Measurements from ENCODE around the gene C5. TPM values are rescaled to one million over a fixed set of nuclear protein-coding genes. Genes with fewer than 3 reads are reported as not detected.

The C5 gene
- total RNA-seq, 1 donor from 2014 or later: 0.63 TPM

- TF ChIP-seq CTCF (IDR thresholded peaks at IDR 0.05; ENCODE audit: insufficient read depth, low read length, poor library complexity, severe bottlenecking): no peak
- H3K36me3 ChIP-seq (ENCODE audit: control insufficient read depth, insufficient read depth, low read length): no peaks in the 10 kb centered on the region
- no peak for DNase-seq (ENCODE audit: low read depth)
- no peak overlapping the region for H3K4me3 ChIP-seq (ENCODE audit: low read depth, low read length)
- H3K27me3 ChIP-seq (ENCODE audit: control insufficient read depth, insufficient read depth, low read length): no peaks in the 10 kb centered on the region
Measured at GRCh38 chr9:120904978-120905301, 145.1 kb downstream of the C5 start.

- Histone ChIP-seq H3K27me3 (ENCODE audit: control insufficient read depth, insufficient read depth, low read length) (no peaks in the 10 kb centered on the region), H3K36me3 (ENCODE audit: control insufficient read depth, insufficient read depth, low read length) (no peaks in the 10 kb centered on the region), H3K4me3 (ENCODE audit: low read depth, low read length) (no peak overlapping the region)
- no peak for DNase-seq (ENCODE audit: low read depth)
- no peak for TF ChIP-seq CTCF (IDR thresholded peaks at IDR 0.05; ENCODE audit: insufficient read depth, low read length, poor library complexity, severe bottlenecking)
Measured at GRCh38 chr9:120904061-120904977, 145.8 kb downstream of the C5 start.

GRCh38 chr9:120902569-120903535 lies 147.2 kb downstream of the C5 start:
- H3K27me3 ChIP-seq (ENCODE audit: control insufficient read depth, insufficient read depth, low read length): no peaks in the 10 kb centered on the region
- TF ChIP-seq CTCF (IDR thresholded peaks at IDR 0.05; ENCODE audit: insufficient read depth, low read length, poor library complexity, severe bottlenecking): no peak
- no peak for DNase-seq (ENCODE audit: low read depth)
- no peak overlapping the region for H3K4me3 ChIP-seq (ENCODE audit: low read depth, low read length)
- H3K36me3 ChIP-seq (ENCODE audit: control insufficient read depth, insufficient read depth, low read length): no peaks in the 10 kb centered on the region

Other genes with a start within 250 kb of the C5 start
- gene PSMD5, start 207.4 kb downstream of the C5 start, total RNA-seq: 39.6 and 44.4 TPM in 2 replicates
- gene PHF19, start 173.1 kb downstream of the C5 start, total RNA-seq: 14.9 and 18.5 TPM in 2 replicates
- 7.5 and 13.2 TPM in 2 replicates for gene TRAF1, start 123.5 kb downstream of the C5 start, total RNA-seq
- 6.7 TPM in 2 replicates for gene CNTRL, start 24.7 kb upstream of the C5 start, total RNA-seq
- 38.1 and 42.4 TPM in 2 replicates for gene RAB14, start 151.6 kb upstream of the C5 start, total RNA-seq
- gene GSN, start 217.9 kb upstream of the C5 start, total RNA-seq: 163 and 180 TPM in 2 replicates